Measurements from ENCODE around the gene PASK.
"Not testable (repeated sequence)": the region's sequence is repeated elsewhere in the genome, so short reads cannot be mapped to it uniquely, and the experiment has no call there.

PASK gene

DNA sequence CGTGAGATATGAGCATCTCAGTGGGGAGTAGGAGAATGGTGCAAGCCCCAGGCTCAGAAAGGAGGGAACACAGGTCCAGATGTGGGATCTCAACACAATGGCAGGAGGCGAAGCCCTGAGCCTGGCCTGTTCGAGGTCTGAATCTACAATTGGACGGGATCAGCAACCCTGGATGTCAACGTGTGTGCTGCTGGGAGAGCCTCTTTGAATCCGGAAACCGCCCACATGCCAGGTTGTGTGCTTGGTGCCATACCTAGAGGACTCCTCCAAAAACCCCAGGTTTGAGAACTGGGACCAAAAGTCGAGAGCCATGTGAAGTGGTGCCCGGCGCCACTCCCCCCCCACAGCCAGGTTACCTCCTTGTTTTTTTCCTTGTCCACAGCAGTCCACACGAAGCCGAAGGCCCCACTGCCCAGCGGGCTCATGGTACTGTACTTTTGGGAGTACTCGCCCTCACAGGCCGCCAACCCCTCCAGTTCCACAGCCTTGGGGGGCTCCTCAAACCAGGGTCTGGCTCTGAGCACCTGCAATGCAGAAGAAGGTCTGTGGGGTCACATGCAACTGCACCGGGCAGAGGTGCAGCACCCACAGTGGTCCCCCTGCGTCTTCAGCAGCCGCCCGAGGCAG is 26.8 kb downstream of the PASK start:
- DNase-seq = no peak

DNA sequence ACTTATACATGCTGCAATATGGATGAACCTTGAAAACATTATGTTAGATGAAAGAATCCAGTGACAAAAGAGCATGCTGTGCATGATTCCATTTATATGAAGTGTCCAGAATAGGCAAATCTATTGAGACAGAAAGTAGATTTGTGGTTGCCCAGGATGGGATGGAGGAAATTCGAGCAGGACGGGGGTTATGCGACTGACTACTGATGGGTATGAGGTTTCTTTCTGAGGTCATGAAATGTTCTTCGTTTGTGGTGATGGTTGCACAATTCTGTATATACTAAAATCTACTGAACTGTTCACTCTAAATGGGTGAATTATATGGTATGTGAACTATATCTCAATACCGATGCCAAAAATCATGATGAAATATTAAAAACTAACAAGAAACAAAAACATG is 28.3 kb downstream of the PASK start:
- no peak for DNase-seq

DNA sequence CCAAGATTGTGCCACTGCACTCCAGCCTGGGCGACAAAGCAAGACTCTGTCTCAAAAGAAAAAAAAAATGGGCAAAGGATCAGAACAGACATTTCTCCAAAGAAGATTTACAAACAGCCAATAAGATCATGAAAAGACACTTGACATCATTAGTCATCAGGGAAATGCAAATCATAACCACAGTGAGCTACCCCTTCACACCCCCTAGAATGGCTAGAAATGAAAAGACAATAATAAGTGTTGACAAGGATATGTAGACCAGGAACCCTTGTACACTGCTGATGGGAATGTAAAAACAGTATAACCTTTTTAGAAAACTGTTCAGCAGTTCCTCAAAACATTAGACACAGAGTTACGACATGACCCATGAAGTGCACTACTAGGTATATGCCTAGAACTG is 28.8 kb downstream of the PASK start:
- DNase-seq = no peak

DNA sequence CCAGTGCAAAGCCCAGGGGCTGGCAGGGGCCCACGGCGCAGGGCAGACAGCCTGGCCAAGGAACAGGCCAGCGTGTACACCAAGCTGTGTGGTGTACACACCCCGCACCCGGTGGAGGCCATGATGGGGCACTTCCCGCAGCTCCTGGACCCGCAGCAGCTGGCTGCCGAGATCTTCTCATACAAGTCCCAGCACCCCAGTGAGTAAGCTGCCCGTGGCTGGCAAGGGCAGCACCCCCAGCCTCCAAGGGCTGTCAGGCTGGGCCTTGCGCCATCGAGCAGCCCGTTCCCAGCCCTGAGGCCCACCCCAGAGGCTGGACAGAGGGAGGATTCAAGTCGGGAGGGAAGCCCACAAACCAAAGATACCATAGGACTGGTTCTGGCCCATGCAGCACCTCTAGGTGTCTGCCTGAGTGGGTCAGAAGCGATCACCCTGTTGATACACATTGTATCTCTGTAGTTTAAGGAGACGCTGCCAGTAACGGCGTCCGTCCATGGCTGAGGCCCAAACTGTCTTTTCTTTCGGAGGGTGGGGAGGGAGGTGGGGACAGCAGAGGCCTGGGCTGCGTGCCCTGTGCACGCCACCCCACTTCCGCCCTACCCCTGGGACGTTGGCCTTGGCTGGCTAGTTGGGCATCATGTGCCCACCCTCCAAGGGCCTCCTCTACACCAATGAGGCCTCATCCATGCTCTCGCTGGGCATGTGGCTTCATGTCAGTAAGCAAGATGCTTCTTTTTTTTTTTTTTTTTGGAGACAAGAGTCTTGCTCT is 30.4 kb downstream of the PASK start:
- no peak for DNase-seq

DNA sequence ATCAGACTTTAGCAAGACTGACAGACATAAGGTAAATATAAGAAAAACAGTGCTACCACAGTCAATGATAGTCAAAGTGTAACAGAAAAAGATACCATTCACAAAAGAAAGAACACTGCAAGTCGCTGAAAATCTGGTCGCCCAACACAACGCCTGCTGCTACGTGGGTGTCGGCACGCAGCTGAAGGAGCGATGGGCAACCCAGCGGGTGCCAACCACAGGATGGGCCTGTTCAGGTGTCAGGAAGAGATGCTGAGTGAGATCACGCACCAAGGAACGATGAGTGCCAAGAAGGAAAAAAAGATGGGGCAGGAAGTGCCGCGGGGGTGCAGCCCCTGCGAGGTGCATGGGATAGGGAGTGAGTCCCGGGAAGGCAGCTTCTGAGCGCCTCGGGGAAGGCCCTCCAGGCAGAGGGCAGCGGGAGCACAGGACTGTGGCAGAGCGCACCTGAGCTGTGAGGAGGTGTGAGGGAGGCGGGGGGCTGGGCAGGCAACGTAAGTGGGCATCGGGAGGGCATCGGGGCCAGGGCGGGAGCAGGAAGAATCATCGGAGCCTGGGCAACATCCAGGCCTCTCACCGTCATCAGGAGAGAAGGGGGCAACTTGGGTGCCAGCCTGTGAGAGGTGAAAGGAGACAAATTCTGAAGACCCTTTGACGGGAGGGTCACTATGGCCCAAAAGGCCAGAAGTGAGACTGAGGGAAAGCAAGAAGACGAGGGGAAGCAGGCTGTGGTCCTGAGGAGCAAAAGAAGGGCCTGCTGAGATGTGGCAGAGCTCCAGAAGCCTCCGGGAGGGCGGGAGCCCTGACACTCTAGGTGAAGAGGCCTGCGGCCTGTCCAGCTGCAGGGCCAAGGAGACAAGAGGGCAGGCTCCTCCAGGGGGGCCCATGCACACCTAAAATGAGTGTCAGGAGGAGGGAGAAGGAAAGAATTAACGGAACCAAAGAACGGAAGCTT is 32.4 kb downstream of the PASK start:
- DNase-seq = no peak

DNA sequence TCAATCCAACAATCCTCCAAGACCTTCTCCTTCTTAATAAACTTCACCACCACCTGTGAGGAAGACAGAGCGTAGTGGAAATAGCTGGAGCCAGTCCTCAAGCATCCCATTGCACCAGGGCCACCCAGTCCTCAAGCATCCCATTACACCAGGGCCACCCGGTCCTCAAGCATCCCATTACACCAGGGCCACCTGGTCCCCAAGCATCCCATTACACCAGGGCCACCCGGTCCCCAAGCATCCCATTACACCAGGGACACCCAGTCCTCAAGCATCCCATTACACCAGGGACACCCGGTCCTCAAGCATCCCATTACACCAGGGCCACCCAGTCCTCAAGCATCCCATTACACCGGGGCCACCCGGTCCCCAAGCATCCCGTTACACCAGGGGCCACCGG is 33.9 kb downstream of the PASK start:
- DNase-seq = no peak

DNA sequence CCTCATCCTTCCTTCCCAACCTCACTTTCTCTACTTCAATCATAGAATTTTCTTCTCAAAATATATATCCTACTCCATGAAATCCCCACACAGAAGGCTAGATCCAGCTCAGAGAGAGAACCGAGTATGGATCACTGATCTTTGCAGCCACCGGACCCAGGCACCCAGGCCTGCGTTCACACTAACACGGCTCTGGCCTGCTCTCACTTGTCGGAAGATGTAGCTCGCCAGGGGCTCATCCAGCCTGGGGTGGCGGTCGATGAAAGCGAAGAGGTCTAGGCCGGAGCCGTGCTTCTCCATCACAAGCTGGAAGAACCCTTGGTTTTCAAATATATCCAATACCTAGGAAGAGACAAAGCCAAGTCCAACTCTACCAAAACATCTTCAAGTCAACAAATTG is 34.4 kb downstream of the PASK start:
- DNase-seq = no peak

DNA sequence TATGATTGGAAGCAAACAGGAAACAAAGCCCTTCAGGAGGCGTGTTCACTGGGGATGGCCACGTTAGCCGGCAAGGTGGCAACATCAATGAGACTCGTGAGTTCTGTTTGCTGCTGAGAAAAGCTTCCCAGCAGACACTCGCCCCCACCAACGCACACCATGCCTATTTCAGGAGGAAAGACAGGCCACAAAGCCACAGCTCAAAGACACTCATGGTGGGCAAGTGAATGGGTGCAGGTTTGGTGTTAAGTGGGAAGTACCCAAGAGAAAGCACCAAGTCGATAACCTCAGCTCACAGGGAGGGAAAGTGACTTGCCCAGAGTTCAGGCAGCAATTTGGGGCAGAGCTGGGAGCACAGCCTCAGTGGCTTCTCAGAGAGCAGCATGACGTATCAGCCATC is 36.7 kb downstream of the PASK start:
- DNase-seq = no peak

DNA sequence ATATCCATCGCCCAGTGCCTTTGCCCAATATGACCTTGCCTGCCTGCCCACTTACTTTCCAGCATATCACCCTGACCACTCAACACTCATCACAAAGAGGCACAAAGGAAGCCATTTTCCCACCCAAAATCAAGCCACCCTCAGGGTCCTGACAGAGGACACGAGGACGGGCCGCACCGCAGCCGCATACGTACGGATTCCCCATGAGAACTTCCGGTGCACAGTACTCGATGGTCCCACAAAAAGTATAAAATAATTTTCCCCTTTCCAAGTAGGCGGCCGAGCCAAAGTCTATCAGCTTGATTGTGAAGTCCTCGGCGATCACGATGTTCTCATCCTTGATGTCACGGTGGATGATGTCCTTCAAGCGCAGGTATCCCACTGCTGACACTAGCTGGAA is 37.2 kb downstream of the PASK start:
- DNase-seq = no peak

DNA sequence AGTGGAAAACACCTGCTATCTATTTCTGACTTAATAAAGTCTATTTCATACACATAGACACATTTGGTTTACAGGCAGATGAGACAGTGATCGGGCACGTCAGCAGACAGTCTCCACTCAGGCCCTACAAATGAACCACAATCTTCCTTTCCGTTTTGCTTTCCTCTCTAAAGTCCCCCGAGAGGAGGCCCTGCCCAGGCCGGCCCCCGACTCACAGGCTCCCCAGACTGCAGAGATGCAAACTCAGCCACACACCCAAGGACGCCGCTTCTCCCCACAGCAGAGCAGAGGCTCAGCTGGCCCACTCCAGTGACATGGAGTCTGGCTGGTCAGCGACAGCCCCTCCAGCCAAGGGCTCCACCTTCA is 37.8 kb downstream of the PASK start:
- DNase-seq = no peak

DNA sequence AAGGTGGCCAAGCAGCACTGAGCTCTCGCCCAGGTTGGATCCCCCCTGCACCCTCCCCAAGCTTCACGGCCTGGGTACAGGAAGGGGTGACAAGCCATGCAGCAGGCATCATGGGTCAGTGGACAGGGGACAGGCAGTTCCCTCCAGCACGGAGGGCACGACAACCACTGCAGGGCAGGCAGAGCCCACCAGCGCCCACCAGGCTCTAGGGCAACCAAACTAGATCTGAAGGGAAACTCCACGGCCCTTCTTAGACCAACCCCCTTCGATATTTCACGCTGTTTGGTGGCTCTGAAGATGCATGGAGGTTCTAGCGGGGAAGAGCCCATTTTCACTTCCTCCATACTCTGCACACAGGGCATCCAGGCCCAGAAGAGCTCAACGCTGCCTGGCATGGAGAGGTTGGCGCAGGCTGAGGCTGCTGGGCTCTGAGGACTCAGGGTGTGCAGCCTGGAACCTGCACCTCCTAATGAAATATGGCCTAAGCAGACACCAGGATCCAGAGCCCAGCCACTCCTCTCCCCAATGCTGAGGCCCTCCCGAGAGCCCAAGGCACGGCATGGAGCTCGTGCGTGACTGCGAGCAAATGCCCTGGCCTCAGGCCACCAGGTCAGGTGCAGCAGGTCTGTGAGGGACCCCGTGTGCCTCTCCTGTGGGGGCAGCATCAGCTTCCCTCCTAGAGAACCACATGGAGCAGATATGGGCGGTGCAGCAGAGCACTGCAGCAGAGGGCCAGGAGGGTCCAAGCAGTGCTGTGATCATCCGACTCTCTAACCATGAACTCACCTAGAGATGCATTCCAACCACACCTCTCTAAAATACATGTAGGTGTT is 38.4 kb downstream of the PASK start:
- no peak for DNase-seq

DNA sequence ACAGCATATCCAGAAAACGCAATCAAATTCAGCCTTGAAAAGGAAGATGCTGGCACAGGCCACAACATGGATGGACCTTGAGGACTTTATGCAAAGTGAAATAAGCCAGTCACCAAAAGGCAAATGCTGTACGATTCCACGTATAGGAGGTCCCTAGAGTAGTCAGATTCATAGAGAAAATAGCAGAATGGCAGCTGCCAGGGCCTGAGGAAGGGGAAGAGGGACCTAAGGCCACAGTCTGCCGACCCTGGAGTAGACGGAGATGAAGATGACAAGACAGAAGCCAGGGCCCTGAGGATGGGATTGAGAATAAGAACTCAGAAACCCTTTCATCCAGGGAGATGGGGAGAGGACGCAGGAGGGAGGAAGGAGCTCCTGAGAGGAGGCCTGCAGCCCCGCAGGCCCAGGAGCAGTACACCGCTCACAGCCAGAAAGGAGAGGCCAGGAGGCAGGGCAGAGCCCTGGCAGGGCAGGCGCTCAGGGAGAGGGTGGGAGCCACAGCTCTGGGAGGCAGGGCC is 39.1 kb downstream of the PASK start:
- DNase-seq = no peak

DNA sequence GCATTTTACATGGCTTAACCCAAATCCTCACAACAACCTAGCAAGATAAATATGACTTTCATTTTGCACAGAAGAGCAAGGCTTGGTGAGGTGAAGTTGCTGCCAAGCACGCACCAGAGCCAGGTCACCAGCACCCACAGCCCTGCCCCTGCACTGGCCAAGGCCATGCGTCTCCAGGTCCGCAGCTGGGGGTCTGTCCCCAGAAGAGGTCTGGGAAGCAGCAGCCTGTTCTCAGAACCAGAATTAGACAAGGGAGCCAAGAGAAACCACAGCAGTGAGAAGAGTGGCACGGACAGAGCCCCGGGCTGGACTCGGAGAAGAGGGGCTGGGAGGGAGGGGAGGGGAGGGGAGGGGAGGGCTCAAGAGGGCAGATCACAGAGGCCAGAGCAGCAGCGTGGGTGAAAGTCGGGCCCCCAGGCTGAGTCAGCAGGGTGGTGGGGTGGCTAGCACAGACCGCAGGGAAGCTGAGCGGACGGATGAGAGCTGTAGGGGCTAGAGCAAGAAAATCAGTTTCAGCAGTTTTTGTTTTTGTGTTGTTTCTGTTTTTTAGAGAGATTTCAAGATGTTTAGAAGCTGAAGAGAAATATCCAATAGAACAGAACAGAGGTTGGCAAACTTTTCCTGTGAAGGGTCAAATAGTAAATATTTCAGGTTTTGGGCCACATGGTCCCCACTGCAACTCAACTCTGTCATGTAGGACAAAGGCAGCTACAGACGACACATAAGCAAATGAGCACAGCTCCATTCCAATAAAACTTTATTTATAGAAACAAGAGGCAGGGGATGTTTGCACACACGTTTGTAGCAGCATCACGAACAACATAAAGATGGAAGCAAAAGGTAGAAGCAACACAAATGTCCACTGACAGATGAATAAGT is 39.8 kb downstream of the PASK start:
- DNase-seq = no peak

DNA sequence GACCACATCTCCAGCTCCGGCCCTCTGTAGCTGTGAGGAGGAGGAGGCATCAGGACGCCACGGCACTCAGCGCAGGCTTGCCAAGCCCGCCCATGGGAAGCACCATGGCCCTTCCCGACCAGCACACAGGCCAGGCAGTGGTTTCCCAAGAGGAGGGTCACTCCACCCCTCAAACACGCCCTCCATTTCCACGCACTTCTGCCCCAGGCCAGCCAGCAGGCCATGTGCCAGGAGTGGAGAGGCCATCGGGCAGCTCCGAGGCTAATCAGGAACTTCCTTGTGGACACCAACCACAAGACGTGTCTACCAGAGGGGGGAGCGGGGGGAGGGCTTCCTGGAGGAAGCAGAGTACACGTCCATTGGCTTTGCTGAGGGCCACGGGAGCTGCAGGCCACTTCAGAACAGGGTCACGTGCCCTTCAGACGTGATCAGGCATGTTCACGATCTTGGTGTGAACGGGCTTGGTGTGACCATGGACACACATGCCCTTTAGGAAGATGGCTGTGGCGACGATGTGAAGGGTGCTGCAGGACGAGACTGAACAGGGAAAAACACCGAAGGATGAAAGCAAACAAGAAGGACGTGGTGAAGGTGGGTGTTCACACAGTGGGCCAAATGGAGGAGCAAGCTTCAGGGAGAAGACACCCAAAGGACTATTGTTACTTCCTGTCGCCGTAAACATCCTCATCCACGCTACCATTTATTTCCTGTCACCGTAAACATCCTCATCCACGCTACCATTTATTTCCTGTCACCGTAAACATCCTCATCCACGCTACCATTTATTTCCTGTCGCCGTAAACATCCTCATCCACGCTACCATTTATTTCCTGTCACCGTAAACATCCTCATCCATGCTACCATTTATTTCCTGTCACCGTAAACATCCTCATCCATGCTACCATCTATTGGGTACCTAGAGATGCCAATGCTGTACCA is 40.7 kb downstream of the PASK start:
- no peak for DNase-seq

DNA sequence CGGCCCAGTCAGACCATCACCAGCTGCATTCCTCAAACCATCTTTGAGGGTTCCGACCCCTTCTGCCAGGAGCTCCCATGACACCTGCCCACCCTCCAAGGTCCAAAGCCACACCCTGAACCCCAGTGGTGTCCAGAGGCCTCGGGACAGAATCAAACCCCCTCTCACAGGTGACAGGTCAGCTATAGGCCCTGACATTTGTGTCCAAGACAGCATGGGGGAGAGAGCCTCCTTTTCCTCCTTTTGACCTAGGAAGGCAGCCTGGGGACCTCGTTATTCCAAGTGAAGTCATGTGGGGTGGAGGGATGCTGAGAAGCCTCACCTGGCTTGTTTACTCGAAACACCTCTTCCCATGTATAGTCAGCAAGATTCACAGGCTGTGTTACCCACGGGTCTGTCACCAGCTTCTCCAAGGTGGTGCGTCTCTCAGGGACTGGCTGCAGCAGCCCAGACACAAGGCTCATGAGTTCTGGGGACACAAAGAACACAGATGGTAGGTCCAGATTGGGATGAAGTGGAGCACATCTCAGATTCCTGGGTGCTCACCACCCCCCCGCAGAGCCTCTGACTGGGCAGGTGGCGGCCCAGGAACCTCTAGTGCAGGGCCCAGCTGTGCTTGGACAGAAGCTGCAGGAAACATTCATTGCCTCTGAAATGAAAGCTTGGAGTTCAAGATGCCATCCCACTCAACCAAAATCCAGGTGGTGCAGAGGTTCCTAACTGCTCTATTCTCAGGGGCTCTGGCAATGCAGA is 42.1 kb downstream of the PASK start:
- DNase-seq = no peak

DNA sequence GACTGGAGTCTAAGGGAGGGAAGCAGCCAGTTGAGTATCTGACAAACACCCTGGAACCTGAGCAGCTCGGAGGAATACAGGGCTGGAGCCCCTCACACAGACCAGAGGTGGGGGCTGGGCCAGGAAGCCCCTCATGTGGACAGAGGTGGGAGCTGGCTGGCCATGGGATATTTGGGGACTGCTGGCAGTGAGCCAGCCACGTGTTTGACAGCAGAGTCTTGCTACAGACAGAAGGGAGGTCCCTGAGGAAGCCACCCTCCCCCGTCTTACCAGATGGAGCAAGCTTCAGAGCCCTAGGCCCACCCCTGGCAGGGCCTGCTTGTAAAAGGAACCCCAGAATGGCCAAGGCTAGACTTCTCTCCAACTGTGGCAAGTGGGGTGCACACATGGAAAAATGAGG is 43.6 kb downstream of the PASK start:
- DNase-seq = no peak

DNA sequence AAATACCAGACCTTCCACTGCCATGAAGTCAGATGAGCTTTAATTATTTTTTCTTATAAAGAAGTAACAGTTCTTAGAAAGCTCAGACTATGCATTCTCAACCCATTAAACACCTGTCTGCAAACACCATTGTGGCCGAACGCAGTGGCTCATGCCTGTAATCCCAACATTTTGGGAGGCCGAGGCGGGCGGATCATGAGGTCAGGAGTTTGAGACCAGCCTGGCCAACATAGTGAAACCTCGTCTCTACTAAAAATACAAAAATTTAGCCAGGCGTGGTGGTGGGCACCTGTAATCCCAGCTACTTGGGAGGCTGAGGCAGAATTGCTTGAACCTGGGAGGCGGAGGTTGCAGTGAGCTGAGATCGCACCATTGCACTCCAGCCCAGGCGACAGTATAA is 44.7 kb downstream of the PASK start:
- not testable (repeated sequence) for DNase-seq

DNA sequence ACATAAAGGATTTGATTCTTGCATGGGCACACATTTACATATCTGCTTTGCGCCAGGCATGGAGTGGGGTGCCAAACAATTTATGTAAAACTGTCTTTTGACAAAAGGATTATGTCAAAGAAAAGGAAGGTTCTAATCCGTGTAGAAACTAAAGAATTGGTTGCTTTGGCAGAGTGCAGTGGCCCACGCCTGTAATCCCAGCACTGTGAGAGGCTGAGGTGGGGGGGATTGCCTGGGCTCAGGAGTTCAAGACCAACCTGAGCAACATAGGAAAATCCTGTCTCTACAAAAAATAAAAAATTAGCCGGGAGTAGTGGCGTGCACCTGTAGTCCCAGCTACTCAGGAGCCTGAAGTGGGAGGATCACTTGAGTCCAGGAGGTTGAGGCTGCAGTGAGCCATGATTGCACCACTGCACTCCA is 46.1 kb downstream of the PASK start:
- DNase-seq = no peak

DNA sequence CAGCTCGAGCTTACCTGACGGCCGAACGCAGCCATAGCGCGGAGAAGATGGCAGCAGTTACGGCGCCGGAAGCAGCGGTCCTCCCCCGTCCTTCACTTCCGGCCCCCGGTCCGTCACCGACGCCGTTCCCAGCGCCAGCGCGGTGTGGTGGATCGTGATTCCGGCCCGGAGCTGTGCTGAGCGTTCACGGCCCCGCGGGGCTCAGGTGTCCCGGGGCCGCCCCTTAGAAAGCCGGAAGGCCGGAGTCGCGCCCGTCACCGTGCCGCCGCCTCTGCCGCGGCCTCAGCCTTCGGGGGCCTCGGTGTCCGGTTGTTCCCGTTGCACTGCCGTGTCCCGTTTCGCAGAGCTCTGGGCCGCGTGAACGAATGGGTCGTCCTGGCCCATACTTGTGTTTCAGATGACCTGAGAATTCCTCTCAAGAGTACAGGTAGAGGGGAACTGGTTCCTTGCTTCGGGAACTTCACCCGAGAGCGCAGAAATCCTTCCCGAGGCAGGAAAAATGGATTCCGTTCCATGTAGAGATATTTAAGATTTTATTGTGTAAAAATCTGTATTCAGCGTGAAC is 47.0 kb downstream of the PASK start, which contains the start of gene MTERF4:
MTERF4 (minus strand) TSS at position 49 of the 565 bp plus-strand sequence; CDS start at position 35, 14 bp downstream.
- DNase-seq = peak; percentile 94

Measured in retina (tissue), 1 donor.